Subcutaneous adipose tissue (tissue), 4 donors: Measurements from ENCODE around the gene CETP. TPM values are rescaled to one million over a fixed set of nuclear protein-coding genes. Genes with fewer than 3 reads are reported as not detected.

Experiments used
- total RNA-seq, 4 donors: library from RNA; depleted of rRNA; stranded (reverse); fragments of >200 nt; gene quantifications; one replicate each; pipeline ENCODE4 v1.1.0, GENCODE V29; 2016
- TF ChIP-seq, protein P1 (sequence below): fragments of 450-650 bp; IDR thresholded peaks from one replicate; pipeline ENCODE4 v1.5.1; 2016; ENCODE audit warnings: low read depth, mild to moderate bottlenecking, control low read depth, antibody characterized with exemption, moderate library complexity

Gene CETP
- total RNA-seq, 4 donors from 2014 or later = 2.4 to 14.9 TPM; not detected in 2

- TF ChIP-seq, protein P1, sequence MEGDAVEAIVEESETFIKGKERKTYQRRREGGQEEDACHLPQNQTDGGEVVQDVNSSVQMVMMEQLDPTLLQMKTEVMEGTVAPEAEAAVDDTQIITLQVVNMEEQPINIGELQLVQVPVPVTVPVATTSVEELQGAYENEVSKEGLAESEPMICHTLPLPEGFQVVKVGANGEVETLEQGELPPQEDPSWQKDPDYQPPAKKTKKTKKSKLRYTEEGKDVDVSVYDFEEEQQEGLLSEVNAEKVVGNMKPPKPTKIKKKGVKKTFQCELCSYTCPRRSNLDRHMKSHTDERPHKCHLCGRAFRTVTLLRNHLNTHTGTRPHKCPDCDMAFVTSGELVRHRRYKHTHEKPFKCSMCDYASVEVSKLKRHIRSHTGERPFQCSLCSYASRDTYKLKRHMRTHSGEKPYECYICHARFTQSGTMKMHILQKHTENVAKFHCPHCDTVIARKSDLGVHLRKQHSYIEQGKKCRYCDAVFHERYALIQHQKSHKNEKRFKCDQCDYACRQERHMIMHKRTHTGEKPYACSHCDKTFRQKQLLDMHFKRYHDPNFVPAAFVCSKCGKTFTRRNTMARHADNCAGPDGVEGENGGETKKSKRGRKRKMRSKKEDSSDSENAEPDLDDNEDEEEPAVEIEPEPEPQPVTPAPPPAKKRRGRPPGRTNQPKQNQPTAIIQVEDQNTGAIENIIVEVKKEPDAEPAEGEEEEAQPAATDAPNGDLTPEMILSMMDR = no peak
These were observed 67.7 kb downstream of the CETP start for GRCh38 chr16:57029161-57030160.

DNA sequence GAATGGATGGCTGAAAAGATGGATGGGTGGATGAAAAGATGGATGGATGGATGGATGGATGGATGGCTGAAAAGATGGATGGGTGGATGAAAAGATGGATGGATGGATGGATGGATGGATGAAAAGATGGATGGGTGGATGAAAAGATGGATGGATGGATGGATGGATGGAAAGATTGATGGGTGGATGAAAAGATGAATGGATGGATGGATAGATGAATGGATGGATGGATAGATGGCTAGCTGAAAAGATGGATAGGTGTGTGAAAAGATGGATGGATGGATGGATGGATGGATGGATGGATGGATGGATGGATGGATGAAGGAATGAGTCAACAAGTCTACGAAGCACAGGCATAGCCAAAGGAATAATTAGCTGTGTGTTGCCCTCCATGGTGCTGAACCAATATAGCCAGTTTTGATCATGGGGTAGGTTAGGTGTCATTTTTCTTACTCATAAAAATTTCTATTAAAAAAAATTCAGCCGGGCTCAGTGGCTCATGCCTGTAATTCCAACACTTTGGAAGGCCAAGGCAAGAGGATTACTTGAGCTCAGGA lies 68.7 kb downstream of the CETP start:
- TF ChIP-seq, protein P1 = no peak

- TF ChIP-seq, protein P1 = no peak
These were observed 69.4 kb downstream of the CETP start for GRCh38 chr16:57031156-57031555.

GRCh38 chr16:57032346-57032745 lies 70.6 kb downstream of the CETP start:
- TF ChIP-seq, protein P1 = no peak

GRCh38 chr16:57032931-57033330 lies 71.2 kb downstream of the CETP start:
- TF ChIP-seq, protein P1 = no peak

Other genes starting within 250 kb of the CETP start
- 10 to 100 TPM; 28.4 to 57.6 (median 47.5) TPM for gene NUP93, start 231.8 kb upstream of the CETP start, total RNA-seq
- gene SLC12A3, start 96.7 kb upstream of the CETP start, total RNA-seq = not detected
- gene HERPUD1, start 29.8 kb upstream of the CETP start, total RNA-seq = 100 to 1,000 TPM; 134 to 230 (median 170) TPM
- gene NLRC5, start 27.6 kb downstream of the CETP start, total RNA-seq = 100 to 1,000 TPM in 1 of 4 donors, 10 to 100 TPM in 3; 18.0 to 139 (median 30.6) TPM
- 10 to 100 TPM; 27.4 to 56.5 (median 40.7) TPM for gene CPNE2, start 130.6 kb downstream of the CETP start, total RNA-seq
- gene PSME3IP1, start 224.1 kb downstream of the CETP start, total RNA-seq = 10 to 100 TPM; 51.8 to 64.5 (median 53.9) TPM
- gene RSPRY1, start 224.4 kb downstream of the CETP start, total RNA-seq = 10 to 100 TPM; 28.8 to 38.1 (median 32.1) TPM